Transverse colon (tissue), 4 donors: ENCODE data around the gene ITGB2. TPM values are rescaled to one million over a fixed set of nuclear protein-coding genes. Genes with fewer than 3 reads are reported as not detected.

Experiments used
- DNase-seq: peaks from one replicate; pipeline ENCODE4 v3.0.0-alpha.2; 2019
- H3K27ac ChIP-seq, 4 donors: fragments of 200-600 bp; sonication (generic); 2 replicates each; pipeline ENCODE4 v1.5.1; 2016 to 2018; ENCODE audit warnings: inconsistent platforms in 4 of 4
- H3K27me3 ChIP-seq: fragments of 200-600 bp; sonication (generic); 2 replicates; pipeline ENCODE4 v1.5.1; 2017; ENCODE audit warnings: inconsistent platforms
- H3K36me3 ChIP-seq, 4 donors: fragments of 200-600 bp; sonication (generic); 2 replicates each; pipeline ENCODE4 v1.5.1; 2017 to 2019; ENCODE audit warnings: inconsistent platforms in 4 of 4
- H3K4me1 ChIP-seq, 4 donors: fragments of 200-600 bp; sonication (generic); 2 replicates each; pipeline ENCODE4 v1.5.1; 2017 to 2020; ENCODE audit warnings: inconsistent platforms in 4 of 4
- H3K4me3 ChIP-seq, 4 donors: fragments of 200-600 bp; sonication (generic); 1 replicate in 1 of 4; 2 replicates in 3 of 4; pipeline versions ENCODE4 v1.5.1 to v1.6.1; 2017 to 2019; ENCODE audit warnings: inconsistent platforms in 4 of 4
- H3K9me3 ChIP-seq, 2 donors: fragments of 200-600 bp; sonication (generic); 2 replicates each; pipeline ENCODE4 v1.5.1; 2017 to 2019; ENCODE audit warnings: inconsistent platforms in 2 of 2
- EP300 ChIP-seq: sonication (generic); formaldehyde crosslinking; IDR thresholded peaks from one replicate; pipeline ENCODE4 v1.6.1; 2017; ENCODE audit warnings: antibody characterized with exemption, low read depth
- POLR2A ChIP-seq: fragments of 450-650 bp; IDR thresholded peaks from one replicate; pipeline ENCODE4 v1.6.1; 2016; ENCODE audit warnings: antibody characterized with exemption, mild to moderate bottlenecking, moderate library complexity
- POLR2AphosphoS5 ChIP-seq, 3 donors: sonication (generic); formaldehyde crosslinking; IDR thresholded peaks; one replicate each; pipeline ENCODE4 v1.6.1; 2016; ENCODE audit warnings: antibody characterized with exemption in 3 of 3
- WGBS, 2 donors: methylation state at CpG; one replicate each; pipeline ENCODE4 v1.1.5; 2018; ENCODE audit warnings: low coverage in 1 of 2; 5-methylcytosine and 5-hydroxymethylcytosine counted together
- in situ Hi-C, 4 donors: fragments of 200-750 bp; cut with MboI; loops; one replicate each; pipeline versions ENCODE4 v1.15.0 to v1.15.1; 2017; ENCODE audit warnings: low sequenced_read_pairs in 3 of 4, low pct_ligation_motif_present in 1 of 4, low pct_unique_long_range_greater_than_20kb in 1 of 4
- intact Hi-C: fragments of 100-400 bp; cut with DNase I; formaldehyde crosslinking; loops from one replicate; pipeline ENCODE4 v1.15.1; 2023; ENCODE audit warnings: low total_unique reads
- total RNA-seq, 4 donors: library from RNA; depleted of rRNA; stranded (reverse); fragments of >200 nt; gene quantifications; one replicate each; pipeline ENCODE4 v1.1.0, GENCODE V29; 2016
- TF ChIP-seq, protein P1 (sequence below), 5 experiments: fragments of 200-600 bp in 3 of 5; fragments of 450-650 bp in 2 of 5; sonication (generic) in 3 of 5; IDR thresholded peaks; 1 replicate in 2 of 5; 2 replicates in 3 of 5; pipeline ENCODE4 v1.5.1; 2016 to 2017; ENCODE audit warnings: antibody characterized with exemption in 5 of 5, inconsistent platforms in 3 of 5, mild to moderate bottlenecking in 2 of 5, moderate library complexity in 1 of 5

The ITGB2 gene
- total RNA-seq, 4 donors from 2014 or later, result 14.2 to 32.4 (median 24.9) TPM

DNA sequence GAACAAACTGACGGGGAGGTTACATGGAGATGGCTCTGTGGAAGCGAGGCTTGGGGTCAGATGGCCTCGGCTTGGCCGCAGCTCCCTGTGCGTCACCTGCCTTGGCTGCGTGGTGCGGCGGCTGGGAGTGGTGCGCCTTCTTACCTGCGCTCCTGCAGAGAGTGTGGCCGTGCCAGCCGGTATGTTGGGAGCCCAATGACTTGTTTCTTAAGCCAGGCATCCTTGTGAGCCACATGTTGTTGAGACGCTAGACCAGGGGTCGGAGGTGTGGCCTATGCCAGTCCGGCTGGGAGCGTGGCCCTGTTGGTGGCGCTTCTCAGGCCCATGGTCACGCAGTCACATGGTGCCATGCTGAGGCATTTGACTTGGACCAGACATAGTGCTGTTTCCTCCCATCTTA, 29.7 kb upstream of the ITGB2 start:
- H3K9me3 ChIP-seq, result no peaks in the 10 kb centered on the region
- intact Hi-C loops, result loop anchor here (10.0 kb wide), 1 partner anchor 124 kb away; the partner anchor contains the start of gene ADARB1
- DNase-seq, result no peak
- no peak overlapping the region for H3K4me3 ChIP-seq
- H3K36me3 ChIP-seq, result no peaks in the 10 kb centered on the region
- H3K27me3 ChIP-seq, result no peaks in the 10 kb centered on the region
- peak overlapping the region in 2 of 4 donors; percentile 4 to 39 for H3K27ac ChIP-seq
- WGBS, 2 donors, result 96% methylated on average over 18 of the region's 18 CpGs; no CpG with 5 or more reads in 1 of the 2 donors
- in situ Hi-C loops, result loop anchor here in 1 of 4 donors (10.0 kb wide), 1 partner anchor 184 kb away; no protein-coding TSS in a partner anchor
- peaks cover 0 to 17% (median 11%) of the 10 kb centered on the region in 4 donors for H3K4me1 ChIP-seq
- TF ChIP-seq, protein P1, sequence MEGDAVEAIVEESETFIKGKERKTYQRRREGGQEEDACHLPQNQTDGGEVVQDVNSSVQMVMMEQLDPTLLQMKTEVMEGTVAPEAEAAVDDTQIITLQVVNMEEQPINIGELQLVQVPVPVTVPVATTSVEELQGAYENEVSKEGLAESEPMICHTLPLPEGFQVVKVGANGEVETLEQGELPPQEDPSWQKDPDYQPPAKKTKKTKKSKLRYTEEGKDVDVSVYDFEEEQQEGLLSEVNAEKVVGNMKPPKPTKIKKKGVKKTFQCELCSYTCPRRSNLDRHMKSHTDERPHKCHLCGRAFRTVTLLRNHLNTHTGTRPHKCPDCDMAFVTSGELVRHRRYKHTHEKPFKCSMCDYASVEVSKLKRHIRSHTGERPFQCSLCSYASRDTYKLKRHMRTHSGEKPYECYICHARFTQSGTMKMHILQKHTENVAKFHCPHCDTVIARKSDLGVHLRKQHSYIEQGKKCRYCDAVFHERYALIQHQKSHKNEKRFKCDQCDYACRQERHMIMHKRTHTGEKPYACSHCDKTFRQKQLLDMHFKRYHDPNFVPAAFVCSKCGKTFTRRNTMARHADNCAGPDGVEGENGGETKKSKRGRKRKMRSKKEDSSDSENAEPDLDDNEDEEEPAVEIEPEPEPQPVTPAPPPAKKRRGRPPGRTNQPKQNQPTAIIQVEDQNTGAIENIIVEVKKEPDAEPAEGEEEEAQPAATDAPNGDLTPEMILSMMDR (IDR thresholded peaks at IDR 0.05), result no peak
- no peak for TF ChIP-seq POLR2A
- TF ChIP-seq POLR2AphosphoS5 (IDR thresholded peaks at IDR 0.05), result no peak
- no peak for TF ChIP-seq EP300

DNA sequence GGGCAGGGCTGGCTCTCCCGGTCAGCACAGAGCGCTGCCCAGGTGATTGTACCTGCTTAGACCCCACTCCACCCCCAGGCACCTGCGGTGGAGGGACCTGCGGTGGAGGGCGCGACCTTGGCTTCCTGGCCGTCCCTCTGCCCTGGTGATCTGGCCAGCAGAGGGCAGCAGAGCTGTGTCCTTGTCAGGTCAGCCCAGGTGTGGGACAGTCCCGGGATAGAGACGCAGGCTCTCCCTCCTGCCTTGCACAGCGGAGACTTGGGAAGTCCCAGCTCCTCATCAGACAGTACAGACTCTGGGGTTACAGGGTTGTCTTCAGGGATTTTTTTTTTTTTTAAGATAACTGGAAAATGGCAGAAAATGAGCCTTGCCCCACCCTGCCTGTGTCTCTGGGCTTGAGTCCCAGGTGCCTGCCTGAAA, 29.1 kb upstream of the ITGB2 start:
- intact Hi-C loops (loop anchor here (2.0 to 10.0 kb wide), 2 partner anchors 125 to 181 kb away; partner anchors contain the start of gene ADARB1), in situ Hi-C loops (loop anchor here in 3 of 4 donors (5.0 to 25.0 kb wide), 4 partner anchors 137 to 188 kb away; partner anchors contain the start of genes SUMO3 (in 1 of the 3) and UBE2G2 (in 1 of the 3))
- no peak overlapping the region for H3K4me3 ChIP-seq
- peaks cover 0 to 17% (median 11%) of the 10 kb centered on the region in 4 donors for H3K4me1 ChIP-seq
- TF ChIP-seq, protein P1 (IDR thresholded peaks at IDR 0.05), result peak; percentile 85 to 96 (median 93)
- TF ChIP-seq POLR2AphosphoS5 (IDR thresholded peaks at IDR 0.05) (peak in 1 of 3 donors; percentile 36), POLR2A (no peak), EP300 (no peak)
- no peaks in the 10 kb centered on the region for H3K9me3 ChIP-seq
- peak; percentile 90 for DNase-seq
- no peaks in the 10 kb centered on the region for H3K27me3 ChIP-seq
- no peaks in the 10 kb centered on the region for H3K36me3 ChIP-seq
- peak overlapping the region in 1 of 4 donors; percentile 39 for H3K27ac ChIP-seq
- WGBS, 2 donors, result 9% methylated on average over 10 of the region's 10 CpGs; no CpG with 5 or more reads in 1 of the 2 donors

DNA sequence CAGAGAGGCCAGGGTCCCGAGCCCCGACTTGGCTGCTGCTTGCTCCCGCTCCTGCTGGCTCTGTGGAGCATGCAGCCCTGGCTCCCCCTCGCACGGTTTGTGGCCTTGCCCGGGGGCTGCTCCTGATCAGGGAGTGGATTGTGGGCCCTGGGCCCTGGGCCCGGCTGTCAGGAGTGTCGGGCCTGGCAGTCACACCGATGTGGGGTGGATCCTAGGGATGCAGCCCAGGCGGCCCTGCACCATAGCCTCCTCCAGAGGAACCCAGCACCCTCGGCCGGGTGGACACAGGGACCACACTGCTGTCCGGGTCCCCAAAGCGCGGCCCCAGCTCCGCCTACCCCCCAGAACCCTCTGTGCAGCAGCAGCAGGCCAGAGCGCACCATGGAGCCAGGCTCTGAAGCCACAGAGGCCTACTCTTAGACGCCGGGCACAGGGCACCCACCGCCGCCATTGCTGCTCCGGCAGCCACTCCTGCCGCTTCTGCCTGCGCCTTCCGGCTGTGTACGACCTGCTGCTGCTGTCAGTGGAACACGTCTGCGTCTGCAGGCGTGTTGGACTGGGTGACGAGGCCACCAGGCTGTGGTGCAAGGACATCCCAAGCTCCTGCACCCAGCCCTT, 28.6 kb upstream of the ITGB2 start:
- Histone ChIP-seq H3K27me3 (no peaks in the 10 kb centered on the region), H3K36me3 (no peaks in the 10 kb centered on the region), H3K27ac (no peak overlapping the region), H3K9me3 (no peaks in the 10 kb centered on the region), H3K4me1 (peaks cover 0 to 17% (median 11%) of the 10 kb centered on the region in 4 donors), H3K4me3 (no peak overlapping the region)
- no peak for DNase-seq
- in situ Hi-C loops (loop anchor here in 3 of 4 donors (5.0 to 25.0 kb wide), 3 partner anchors 137 to 188 kb away; partner anchors contain the start of genes SUMO3 (in 1 of the 3) and UBE2G2 (in 1 of the 3)), intact Hi-C loops (loop anchor here (2.0 kb wide), 1 partner anchor 182 kb away; no protein-coding TSS in a partner anchor)
- WGBS, 2 donors, result 83% methylated on average over 30 of the region's 30 CpGs; no CpG with 5 or more reads in 1 of the 2 donors
- TF ChIP-seq, protein P1 (IDR thresholded peaks at IDR 0.05), result no peak
- TF ChIP-seq POLR2A (no peak), EP300 (no peak), POLR2AphosphoS5 (IDR thresholded peaks at IDR 0.05) (no peak)

DNA sequence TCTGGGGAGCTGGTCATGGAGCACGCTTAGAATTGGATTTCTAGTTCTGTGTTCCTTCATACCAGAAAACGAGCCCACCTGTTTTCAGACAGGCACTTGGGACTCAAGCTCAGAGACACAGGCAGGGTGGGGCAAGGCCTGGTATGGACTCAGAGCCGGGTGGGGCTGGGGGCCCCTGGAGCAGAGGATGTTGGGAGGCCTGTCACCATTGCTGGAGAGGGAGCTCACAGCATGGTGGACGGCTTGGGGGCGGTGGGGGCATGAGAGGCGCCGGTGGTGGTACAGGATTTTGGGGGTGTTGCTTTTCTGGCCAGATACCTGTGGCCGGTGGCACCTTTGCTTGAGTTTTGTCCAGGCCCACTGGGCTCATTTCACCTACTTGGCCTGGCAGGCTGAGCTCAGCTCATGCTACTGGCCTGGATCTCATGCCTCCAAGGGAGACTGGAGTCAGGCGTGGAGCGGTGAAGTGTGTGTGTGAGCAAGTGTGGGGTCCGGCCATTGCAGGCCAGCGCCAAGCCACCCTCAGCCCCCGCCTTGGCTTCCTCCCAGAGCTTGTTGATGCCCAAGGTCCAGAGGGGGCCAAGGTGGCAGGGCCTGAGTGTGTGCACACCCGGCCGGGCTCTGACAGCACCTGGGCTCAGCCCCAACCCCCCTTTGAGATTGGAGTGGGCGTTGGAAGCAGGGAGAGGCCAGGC, 27.9 kb upstream of the ITGB2 start:
- intact Hi-C loops (loop anchor here (2.0 kb wide), 1 partner anchor 182 kb away; no protein-coding TSS in a partner anchor), in situ Hi-C loops (loop anchor here in 3 of 4 donors (5.0 to 25.0 kb wide), 3 partner anchors 136 to 189 kb away; partner anchors contain the start of genes SUMO3 (in 1 of the 3) and UBE2G2 (in 1 of the 3))
- Histone ChIP-seq H3K9me3 (no peaks in the 10 kb centered on the region), H3K27me3 (no peaks in the 10 kb centered on the region), H3K4me1 (peaks cover 0 to 17% (median 11%) of the 10 kb centered on the region in 4 donors), H3K36me3 (no peaks in the 10 kb centered on the region), H3K4me3 (no peak overlapping the region), H3K27ac (no peak overlapping the region)
- TF ChIP-seq POLR2AphosphoS5 (IDR thresholded peaks at IDR 0.05), result no peak
- DNase-seq, result no peak
- 94% methylated on average over 15 of the region's 16 CpGs; no CpG with 5 or more reads in 1 of the 2 donors for WGBS, 2 donors
